Muscle of arm (tissue), 14 donors: ENCODE results near the gene QDPR. TPM values are rescaled to one million over a fixed set of nuclear protein-coding genes. Genes with fewer than 3 reads are reported as not detected.
"Not testable (repeated sequence)": the region's sequence is repeated elsewhere in the genome, so short reads cannot be mapped to it uniquely, and the experiment has no call there.

Source experiments
- DNase-seq: peaks from one replicate; pipeline ENCODE4 v3.0.0-alpha.2; 2013
- long read RNA-seq, 11 donors: transcript quantifications; one replicate each; lab custom pipeline, GENCODE V29; 2026
- polyA plus RNA-seq, 12 donors: library from polyadenylated mRNA; unstranded; fragments of 120-200 nt; gene quantifications; one replicate each; pipeline ENCODE4 v1.2.1, GENCODE V29; 2013; ENCODE audit not compliant: insufficient read length in 12 of 12

The QDPR gene
- 100 to 1,000 TPM in 3 of 12 donors, 10 to 100 TPM in 8, not detected in 1; 34.4 to 105 (median 73.8) TPM for polyA plus RNA-seq
- long read RNA-seq, donor 1, transcript QDPR-201 (7 exons, 1,648 nt) = major isoform, 45 of 57 reads
- long read RNA-seq, donor 1, partial matches to known transcripts = 5 of 57 reads
- long read RNA-seq, donor 1, other reads (novel, unspliced or antisense) = 0 of 57 reads
- long read RNA-seq, donor 2, transcript QDPR-203 (3 exons, 803 nt) = minor isoform, 6 of 93 reads
- long read RNA-seq, donor 2, transcript QDPR-201 (7 exons, 1,648 nt) = major isoform, 65 of 93 reads
- long read RNA-seq, donor 2, partial matches to known transcripts = 12 of 93 reads
- long read RNA-seq, donor 2, other reads (novel, unspliced or antisense) = 5 of 93 reads
- long read RNA-seq, donor 3, transcript QDPR-201 (7 exons, 1,648 nt) = major isoform, 22 of 28 reads
- long read RNA-seq, donor 3, transcript QDPR-203 (3 exons, 803 nt) = minor isoform, 5 of 28 reads
- long read RNA-seq, donor 3, partial matches to known transcripts = 0 of 28 reads
- long read RNA-seq, donor 3, other reads (novel, unspliced or antisense) = 0 of 28 reads
- long read RNA-seq, donor 4, transcript QDPR-201 (7 exons, 1,648 nt) = major isoform, 18 of 26 reads
- long read RNA-seq, donor 4, partial matches to known transcripts = 0 of 26 reads
- long read RNA-seq, donor 4, other reads (novel, unspliced or antisense) = 0 of 26 reads
- long read RNA-seq, donor 5, transcript QDPR-201 (7 exons, 1,648 nt) = major isoform, 73 of 102 reads
- long read RNA-seq, donor 5, partial matches to known transcripts = 12 of 102 reads
- long read RNA-seq, donor 5, other reads (novel, unspliced or antisense) = 7 of 102 reads
- long read RNA-seq, donor 6, transcript QDPR-201 (7 exons, 1,648 nt) = major isoform, 28 of 36 reads
- long read RNA-seq, donor 6, partial matches to known transcripts = 0 of 36 reads
- long read RNA-seq, donor 6, other reads (novel, unspliced or antisense) = 5 of 36 reads
- long read RNA-seq, donor 7, transcript QDPR-201 (7 exons, 1,648 nt) = major isoform, 25 of 26 reads
- long read RNA-seq, donor 7, partial matches to known transcripts = 0 of 26 reads
- long read RNA-seq, donor 7, other reads (novel, unspliced or antisense) = 0 of 26 reads
- long read RNA-seq, donor 8, transcript QDPR-202 (6 exons, 1,278 nt) = minor isoform, 5 of 76 reads
- long read RNA-seq, donor 8, transcript QDPR-205 (6 exons, 1,374 nt) = minor isoform, 5 of 76 reads
- long read RNA-seq, donor 8, transcript QDPR-201 (7 exons, 1,648 nt) = major isoform, 63 of 76 reads
- long read RNA-seq, donor 8, partial matches to known transcripts = 0 of 76 reads
- long read RNA-seq, donor 8, other reads (novel, unspliced or antisense) = 0 of 76 reads
- long read RNA-seq, donor 9, transcript QDPR-201 (7 exons, 1,648 nt) = major isoform, 23 of 29 reads
- long read RNA-seq, donor 9, partial matches to known transcripts = 0 of 29 reads
- long read RNA-seq, donor 9, other reads (novel, unspliced or antisense) = 0 of 29 reads
- long read RNA-seq, donor 10, transcript QDPR-201 (7 exons, 1,648 nt) = major isoform, 62 of 79 reads
- long read RNA-seq, donor 10, partial matches to known transcripts = 6 of 79 reads
- long read RNA-seq, donor 10, other reads (novel, unspliced or antisense) = 0 of 79 reads
- long read RNA-seq, donor 11, transcript QDPR-201 (7 exons, 1,648 nt) = major isoform, 38 of 42 reads
- long read RNA-seq, donor 11, partial matches to known transcripts = 0 of 42 reads
- long read RNA-seq, donor 11, other reads (novel, unspliced or antisense) = 0 of 42 reads

GRCh38 chr4:17511950-17512795 lies at the start of gene QDPR:
TSS of gene QDPR (minus strand) at chr4:17512090. CDS start at chr4:17512054, 36 bp downstream.
- peak; percentile 56 for DNase-seq

GRCh38 chr4:17561195-17561909 lies 49.5 kb upstream of the QDPR start:
- no peak for DNase-seq

GRCh38 chr4:17560065-17560673 lies 48.3 kb upstream of the QDPR start:
- DNase-seq = no peak

GRCh38 chr4:17559709-17560048 lies 47.8 kb upstream of the QDPR start:
- no peak for DNase-seq

- no peak for DNase-seq
Observed at GRCh38 chr4:17558941-17559708, 47.2 kb upstream of the QDPR start.

GRCh38 chr4:17557880-17558279 lies 46.0 kb upstream of the QDPR start:
- DNase-seq = no peak

- DNase-seq = no peak
Observed at GRCh38 chr4:17556498-17556897, 44.6 kb upstream of the QDPR start.

- DNase-seq = no peak
Observed at GRCh38 chr4:17554568-17554967, 42.7 kb upstream of the QDPR start.

- DNase-seq = no peak
Observed at GRCh38 chr4:17552427-17552826, 40.5 kb upstream of the QDPR start.

- no peak for DNase-seq
Observed at GRCh38 chr4:17550549-17550948, 38.7 kb upstream of the QDPR start.

GRCh38 chr4:17546678-17547077 lies 34.8 kb upstream of the QDPR start:
- DNase-seq = no peak

GRCh38 chr4:17546222-17546621 lies 34.3 kb upstream of the QDPR start:
- no peak for DNase-seq

- no peak for DNase-seq
Observed at GRCh38 chr4:17545374-17546140, 33.7 kb upstream of the QDPR start.

- no peak for DNase-seq
Observed at GRCh38 chr4:17544831-17545234, 32.9 kb upstream of the QDPR start.

- DNase-seq = no peak
Observed at GRCh38 chr4:17544205-17544604, 32.3 kb upstream of the QDPR start.

- DNase-seq = not testable (repeated sequence)
Observed at GRCh38 chr4:17537060-17537459, 25.2 kb upstream of the QDPR start.

GRCh38 chr4:17535906-17536305 lies 24.0 kb upstream of the QDPR start:
- no peak for DNase-seq
